Measurements from ENCODE around the gene C6orf15. TPM values are rescaled to one million over a fixed set of nuclear protein-coding genes. Genes with fewer than 3 reads are reported as not detected.

The C6orf15 gene
- total RNA-seq, 1 donor from 2014 or later = 5.0 TPM

DNA sequence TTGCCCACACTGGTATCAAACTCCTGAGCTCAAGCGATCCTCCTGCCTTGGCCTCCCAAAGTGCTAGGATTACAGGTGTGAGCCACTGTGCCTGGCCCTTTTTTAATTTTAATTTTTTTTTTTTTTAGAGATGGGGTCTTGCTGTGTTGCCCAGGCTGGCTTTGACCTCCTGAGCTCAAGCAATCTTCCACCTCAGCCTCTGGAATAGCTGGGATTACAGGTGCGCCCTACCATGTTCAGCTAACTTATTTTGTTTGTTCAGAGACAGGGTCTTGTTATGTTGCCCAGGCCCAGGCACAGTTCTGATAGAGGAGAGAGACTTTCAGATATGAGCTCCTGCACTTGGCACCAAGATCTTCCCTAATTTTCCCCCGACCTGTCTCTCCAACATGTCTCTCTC, 18.4 kb upstream of the C6orf15 start:
- no peak for DNase-seq

DNA sequence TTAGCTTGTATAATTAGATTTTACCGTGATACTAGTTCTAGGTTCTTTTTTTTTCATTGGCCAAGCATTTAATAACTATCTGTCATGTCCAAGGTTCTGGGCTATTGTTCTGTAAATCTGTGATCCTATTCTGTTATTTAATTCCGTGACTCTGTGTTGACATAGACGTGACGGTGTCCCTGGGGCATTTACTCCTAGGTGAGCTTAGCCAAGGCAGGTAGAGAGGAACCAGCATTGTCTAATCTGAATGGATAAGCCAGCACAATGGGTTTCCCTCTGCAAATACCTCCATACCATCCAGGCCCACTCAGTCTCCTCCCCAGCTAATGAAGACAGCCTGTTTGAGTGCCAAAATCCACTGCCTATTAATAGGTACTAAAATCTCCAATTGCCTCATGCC, 16.8 kb upstream of the C6orf15 start:
- DNase-seq = no peak

GRCh38 chr6:31128093-31128676, 15.8 kb upstream of the C6orf15 start:
- peak; percentile 67 for DNase-seq

DNA sequence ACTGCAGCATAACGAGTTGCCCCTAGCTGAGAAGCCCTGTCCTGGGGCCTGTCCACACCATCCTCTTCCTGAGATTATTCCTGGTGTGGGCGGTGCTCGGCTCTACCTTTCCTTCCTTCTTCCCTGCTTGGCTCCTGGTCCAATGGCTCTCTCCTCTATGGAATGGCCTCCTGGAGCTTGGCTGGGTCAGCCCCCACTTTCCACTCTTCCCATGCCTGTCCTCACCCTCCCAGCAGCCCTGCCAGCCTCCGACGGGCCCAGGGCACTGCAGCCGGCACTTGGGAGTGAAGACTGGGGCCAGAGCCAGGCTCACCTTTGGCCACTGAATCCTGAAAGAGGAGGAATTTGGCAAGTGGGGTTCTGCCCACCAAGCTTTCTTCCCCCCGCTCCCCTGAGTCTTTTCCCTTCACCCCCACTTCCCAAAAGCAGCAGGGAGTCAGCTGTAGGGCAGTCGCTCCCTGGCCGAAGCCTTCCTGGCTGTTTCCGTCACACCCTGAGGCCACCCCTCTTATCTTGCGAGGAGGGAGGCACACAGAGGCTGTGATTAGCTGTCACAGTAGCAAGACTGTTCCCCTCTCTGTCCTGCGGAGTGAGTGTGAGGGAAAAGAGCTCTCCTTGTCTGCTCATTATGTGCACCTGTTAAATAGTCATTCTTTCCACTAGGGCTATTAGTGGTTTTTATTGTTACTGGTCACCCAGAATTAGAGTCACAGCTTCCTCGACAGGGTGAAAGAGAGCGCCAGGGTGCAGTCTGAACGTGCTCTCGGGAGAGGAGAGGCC, 14.2 kb upstream of the C6orf15 start:
- no peak for DNase-seq

DNA sequence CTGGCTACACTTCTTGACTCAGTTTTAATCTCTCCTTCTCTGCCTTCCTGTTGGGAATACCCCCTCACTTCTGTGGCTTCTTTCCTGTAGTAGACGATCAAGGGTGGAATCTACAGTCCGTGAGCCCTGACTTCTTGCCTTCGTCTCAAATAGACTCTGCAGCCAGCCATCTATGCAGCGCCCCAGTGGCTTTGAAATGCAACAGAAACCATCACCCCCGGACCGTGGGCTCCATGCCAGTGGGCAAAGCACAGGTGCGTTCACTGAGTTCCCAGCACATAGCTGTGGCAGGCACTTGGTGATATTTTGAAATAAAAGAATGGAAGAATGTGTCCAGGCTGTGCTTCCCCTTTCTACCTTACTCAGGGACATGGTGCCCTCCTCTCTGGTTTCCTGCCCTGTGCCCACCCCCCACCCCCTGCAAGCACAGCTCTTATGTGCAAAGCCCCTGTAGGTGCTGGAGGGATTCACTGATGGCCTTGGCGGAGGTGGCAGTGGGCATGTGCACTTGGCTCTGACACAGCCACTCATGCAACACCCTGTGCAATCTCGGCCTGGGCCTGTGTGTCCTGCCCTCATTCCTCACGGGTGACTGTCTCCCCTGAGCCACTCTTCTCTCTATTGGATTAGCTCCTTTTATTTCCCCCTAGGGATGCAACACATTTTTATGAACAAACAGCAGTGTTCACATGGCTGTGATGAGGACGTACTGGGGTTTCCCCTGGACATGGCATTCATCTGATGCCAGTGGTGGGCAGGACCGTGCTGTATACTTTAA, 13.4 kb upstream of the C6orf15 start:
- DNase-seq = no peak

DNA sequence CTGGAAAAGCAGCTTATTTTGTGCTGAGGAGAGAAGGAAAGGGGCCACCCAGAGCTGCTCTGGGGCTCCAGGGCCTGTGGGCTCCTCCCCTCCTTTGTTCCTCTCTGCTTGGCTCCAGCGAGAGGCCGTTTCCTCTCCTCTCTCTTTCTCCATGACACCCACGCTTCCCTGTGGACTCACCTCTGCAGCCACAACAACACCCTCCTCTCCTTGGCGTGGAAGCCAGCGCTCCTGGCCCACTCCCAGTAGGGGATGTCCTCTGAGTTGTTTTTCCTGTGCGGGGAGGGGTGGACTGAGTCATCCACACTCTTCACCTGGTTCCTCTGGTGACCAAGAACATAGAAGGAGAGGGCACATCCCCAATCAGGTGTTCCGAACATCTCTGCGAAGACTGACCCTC, 12.8 kb upstream of the C6orf15 start:
- DNase-seq = peak; percentile 70

DNA sequence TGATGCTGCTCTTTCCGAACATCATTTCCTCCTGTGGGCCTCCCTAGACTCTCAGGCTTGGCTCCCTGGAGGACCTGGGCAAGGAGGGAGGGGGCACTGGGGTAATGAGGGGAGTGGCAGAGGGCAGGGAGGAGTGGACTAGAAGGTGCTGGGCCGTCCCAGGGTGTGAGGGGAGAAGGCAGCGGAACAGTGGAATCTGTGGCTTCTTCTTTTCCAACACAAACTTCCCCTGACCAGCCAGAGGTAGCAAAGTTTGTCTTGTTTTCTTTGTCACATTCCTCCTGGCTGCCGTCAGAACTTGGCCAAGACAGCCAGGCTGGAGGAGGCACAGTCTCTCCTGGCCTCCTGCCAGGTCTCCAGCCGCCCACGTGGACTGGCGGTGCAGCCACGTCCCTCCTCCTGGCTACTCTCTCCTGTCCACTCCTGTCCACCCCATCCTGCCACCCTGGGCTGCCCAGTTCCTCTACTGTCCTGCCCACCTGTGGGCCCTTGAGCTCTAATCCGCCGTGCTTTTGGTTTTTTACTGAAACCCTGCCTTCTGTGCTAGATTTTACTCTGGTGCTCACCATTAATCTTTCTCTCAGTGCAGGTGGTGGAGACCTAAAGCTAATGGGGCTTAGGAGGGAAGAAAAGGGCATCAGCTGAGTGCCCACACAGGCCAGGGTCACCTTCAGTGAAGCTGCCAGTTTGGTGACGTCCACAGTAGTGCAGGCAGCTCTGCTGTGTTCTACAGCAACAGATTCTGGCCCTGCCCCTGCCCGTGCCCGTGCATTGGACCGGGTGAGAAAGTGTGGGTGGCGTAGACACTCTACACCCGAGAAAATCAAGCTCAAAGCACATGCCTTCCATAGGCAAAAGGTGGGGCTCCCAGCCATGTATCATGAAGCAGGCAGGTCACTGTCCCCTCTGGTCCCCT, 10.7 kb upstream of the C6orf15 start:
- DNase-seq = peak; percentile 87

DNA sequence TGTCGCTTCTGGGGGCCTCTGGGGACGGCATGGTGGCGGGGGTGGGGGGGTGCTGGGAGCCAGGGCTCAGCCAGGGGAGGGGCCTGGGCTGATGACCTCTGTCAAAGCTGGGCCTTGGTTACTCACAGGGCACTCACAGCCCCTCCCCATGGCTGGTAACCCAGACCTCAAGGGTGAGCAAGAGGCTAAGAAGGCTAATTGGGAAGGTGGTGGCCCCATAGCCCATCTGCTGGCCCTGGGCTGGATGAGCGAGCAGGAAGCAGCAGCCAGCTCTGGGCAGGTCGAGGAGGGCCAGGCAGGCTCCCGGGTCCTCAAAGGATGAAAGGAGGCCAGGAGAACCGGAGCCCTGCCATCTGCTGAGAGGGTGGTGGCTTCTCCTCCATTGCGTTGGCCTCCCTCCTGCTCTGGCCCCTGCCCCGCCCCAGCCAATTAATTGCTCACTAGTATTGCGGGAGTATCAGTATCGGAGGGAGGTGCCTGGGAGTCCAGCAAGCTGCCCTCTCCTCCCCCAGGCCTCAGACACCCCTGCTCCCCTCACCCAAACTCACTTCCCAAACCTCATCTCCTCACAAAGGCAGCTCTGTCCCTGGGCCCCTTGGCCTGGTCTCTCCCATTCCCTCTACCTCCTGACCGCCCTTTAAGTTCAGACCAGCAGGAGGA, 8.9 kb upstream of the C6orf15 start:
- DNase-seq = no peak

DNA sequence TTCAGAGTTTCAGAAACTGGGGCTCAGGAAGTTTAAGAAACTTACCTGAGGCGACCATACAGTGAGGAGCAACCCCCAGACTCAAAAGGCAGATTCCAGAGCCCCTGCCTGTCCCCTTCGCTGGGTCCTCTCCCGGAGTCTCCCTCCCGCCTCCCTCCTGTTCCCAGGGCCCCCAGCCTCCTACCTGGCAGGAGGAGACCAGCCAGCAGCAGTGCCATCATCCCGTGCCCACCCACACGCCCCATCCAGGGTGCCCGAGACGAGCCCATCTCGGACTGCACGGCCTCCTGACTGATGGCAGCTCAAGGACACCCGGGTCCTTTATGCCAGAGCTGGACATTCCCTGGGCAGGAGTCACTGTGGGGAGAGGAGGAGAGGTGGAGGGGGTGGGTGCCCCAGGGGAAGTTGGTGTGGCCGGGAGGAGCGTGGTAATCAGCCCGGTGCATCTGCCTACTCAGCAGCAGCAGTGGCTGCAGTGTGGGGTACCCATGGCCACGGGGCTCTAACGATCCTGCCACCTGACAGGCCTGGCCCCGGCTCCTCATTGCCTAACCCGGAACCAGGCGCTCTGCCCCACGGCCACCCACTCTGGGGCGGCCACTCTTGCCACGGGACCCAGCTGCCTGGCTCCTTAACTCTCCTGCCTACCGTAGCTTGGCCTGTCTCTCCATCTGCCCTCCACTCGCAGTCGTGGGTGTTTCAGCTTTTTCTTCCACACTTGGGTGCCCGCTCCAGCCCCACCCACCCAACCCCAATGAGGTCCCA, 8.0 kb upstream of the C6orf15 start, which contains the start of gene CDSN:
Gene CDSN (minus strand): TSS at position 296 of the 765 bp plus-strand sequence. CDS start 27 bp downstream, at position 269.
- no peak for DNase-seq

GRCh38 chr6:31118178-31118577, 5.8 kb upstream of the C6orf15 start:
- no peak for DNase-seq

DNA sequence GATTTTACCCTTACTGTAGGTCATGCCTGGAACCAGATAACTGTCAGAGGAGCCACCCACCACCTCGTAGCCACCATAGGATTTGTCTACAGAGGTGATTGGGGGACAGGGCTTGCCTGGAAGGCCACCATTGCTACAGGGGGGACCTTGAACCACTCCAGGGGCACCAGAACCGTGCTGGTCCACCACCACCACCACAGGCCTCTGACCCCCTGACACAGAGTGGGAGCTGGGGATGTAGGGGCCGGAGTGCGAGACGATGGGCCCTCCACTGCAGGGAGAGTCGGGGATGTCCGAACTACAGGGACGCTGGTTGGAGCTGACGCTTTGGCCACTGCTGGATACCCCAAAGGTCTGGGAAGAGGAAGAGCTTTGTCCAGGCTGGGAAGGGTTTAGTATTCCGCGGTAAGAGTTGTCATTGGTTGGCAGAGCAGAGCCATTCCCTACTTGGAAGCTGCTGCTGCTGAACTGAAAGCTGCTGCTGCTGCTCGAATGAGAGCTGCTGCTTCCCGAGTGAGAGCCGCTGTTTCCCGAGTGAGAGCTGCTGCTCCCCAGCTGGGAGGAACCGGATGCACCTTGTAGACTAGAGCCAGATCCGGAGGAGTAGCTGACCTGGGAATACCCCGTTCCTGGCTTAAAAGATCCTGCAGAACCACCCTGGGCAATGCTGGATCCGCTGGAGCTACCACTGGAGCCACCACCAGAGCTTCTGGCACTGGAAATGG, 4.4 kb upstream of the C6orf15 start:
- no peak for DNase-seq

GRCh38 chr6:31115941-31116560, 3.7 kb upstream of the C6orf15 start:
- DNase-seq = no peak

GRCh38 chr6:31114970-31115849, 2.8 kb upstream of the C6orf15 start:
- DNase-seq = no peak

DNA sequence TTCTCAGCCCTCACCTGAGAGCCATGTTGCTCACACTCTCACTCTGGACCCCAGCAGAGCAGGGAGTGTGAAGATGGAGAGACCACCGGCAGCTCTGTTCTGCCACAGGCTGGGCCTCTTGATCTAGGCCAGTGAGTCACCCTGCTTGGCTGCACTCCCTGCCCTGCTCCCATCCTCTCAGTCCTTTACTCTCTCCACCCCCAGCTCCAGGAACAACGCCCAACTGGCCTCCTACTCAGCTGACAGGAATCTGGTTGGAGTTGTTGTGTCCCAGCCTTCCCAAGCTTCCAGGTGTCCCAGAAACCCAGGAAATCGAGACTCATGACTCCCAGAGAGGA, 2.1 kb upstream of the C6orf15 start, which contains the start of gene PSORS1C1:
Gene PSORS1C1 (plus strand): TSS at position 260 of the 338 bp plus-strand sequence. CDS start 14,833 bp downstream, outside the sequence.
- DNase-seq = peak; percentile 51

- peak; percentile 68 for DNase-seq
These were observed 1.6 kb upstream of the C6orf15 start for GRCh38 chr6:31113861-31114540.

- DNase-seq = no peak
These were observed 663 bp downstream of the C6orf15 start for GRCh38 chr6:31111712-31112111.

DNA sequence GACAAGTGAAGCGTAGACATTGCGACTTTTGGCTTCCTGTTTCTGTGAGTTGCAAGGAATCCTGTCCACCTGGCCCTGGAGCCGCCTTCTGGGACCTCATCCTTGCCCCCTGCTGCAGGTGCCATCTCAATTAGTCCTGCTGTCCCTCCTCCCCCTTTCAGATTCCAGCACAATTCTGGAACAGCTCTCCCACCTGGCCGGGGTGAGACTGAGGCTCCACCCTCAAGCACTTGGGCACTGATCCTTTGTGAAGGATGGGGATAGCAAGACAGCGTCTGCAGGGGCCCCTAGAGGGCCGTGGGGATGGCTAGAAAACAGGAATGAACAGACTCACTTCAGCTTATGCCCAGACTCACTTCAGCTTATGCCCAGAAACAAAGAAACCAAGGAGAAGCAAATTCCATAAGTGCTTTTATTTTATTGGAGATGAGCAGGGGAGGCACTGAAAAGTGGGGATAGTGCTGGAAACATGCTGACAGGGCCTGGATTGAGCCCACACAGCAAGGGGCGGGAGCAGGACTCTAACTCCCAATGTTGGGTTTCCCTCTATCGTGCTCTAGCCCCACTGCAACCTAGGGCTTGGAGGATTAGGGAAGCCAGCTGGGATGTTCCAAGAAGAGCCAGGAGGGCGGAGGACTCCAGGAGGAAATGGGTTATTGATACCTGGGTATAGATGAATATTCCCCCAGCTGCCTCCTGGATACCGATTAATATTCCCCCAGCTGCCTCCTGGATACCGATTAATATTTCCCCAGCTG, 1.4 kb downstream of the C6orf15 start:
- no peak for DNase-seq
